Suprapubic skin (tissue), 3 donors: ENCODE data around the gene CEBPG.

Source experiments
- CTCF ChIP-seq, 2 donors: fragments of 200-600 bp in 1 of 2; fragments of 450-650 bp in 1 of 2; sonication (generic) in 1 of 2; IDR thresholded peaks; one replicate each; pipeline ENCODE4 v1.5.1; 2016 to 2019; ENCODE audit warnings: antibody characterized with exemption in 2 of 2, mild to moderate bottlenecking in 1 of 2, moderate library complexity in 1 of 2
- POLR2A ChIP-seq, 2 donors: fragments of 450-650 bp; IDR thresholded peaks; one replicate each; pipeline ENCODE4 v1.6.1; 2017; ENCODE audit warnings: antibody characterized with exemption in 2 of 2, mild to moderate bottlenecking in 2 of 2, moderate library complexity in 2 of 2

GRCh38 chr19:33432015-33432414 lies 58.5 kb downstream of the CEBPG start:
- TF ChIP-seq POLR2A (IDR thresholded peaks at IDR 0.05) (no peak), CTCF (IDR thresholded peaks at IDR 0.05) (no peak)
